ENCODE results near the gene RNF224.
"Not testable (repeated sequence)": the region's sequence is repeated elsewhere in the genome, so short reads cannot be mapped to it uniquely, and the experiment has no call there.

RNF224 gene

DNA sequence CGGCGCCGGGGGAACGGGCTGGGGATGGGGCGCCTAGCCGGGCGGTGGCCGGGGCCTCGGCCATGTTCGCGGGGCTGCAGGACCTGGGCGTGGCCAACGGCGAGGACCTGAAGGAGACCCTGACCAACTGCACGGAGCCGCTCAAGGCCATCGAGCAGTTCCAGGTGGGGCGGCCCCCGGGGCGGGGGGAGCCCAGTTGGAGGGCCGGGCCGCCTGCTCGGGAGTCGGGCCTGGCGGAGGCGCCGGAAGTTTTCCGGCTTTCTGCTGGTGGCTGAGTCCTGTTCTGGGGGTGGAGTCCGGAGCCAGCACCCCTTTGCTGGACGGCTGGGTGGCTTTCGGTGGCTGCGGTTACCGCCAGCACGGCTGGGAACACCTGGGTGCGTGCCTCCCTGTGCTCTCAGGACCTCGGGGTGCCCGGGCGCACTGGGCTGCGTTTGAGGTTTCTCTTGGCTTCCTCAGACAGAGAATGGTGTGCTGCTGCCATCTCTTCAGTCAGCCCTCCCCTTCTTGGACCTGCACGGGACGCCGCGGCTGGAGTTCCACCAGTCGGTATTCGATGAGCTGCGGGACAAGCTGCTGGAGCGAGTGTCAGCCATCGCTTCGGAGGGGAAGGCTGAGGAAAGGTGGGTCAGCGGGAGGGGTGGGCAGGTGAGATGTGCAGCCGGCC, 28.3 kb downstream of the RNF224 start:
- H3K4me3 ChIP-seq (ENCODE audit: low read length) = peak overlapping the region; percentile 98
- no peaks in the 10 kb centered on the region for H3K9me3 ChIP-seq (ENCODE audit: control insufficient read depth, low read length)
- DNase-seq (ENCODE audit: low read depth) = no peak
- peak overlapping the region; percentile 95 for H3K9ac ChIP-seq (ENCODE audit: low read length)
- H3K27me3 ChIP-seq (replicated peaks; ENCODE audit: control insufficient read depth, insufficient read depth, low read length) = no peaks in the 10 kb centered on the region
- H3K4me1 ChIP-seq (ENCODE audit: control insufficient read depth, insufficient read depth, low read length) = peaks cover 24% of the 10 kb centered on the region
- peaks cover 9% of the 10 kb centered on the region for H3K36me3 ChIP-seq (ENCODE audit: control insufficient read depth, insufficient read depth, low read length, severe bottlenecking)

DNA sequence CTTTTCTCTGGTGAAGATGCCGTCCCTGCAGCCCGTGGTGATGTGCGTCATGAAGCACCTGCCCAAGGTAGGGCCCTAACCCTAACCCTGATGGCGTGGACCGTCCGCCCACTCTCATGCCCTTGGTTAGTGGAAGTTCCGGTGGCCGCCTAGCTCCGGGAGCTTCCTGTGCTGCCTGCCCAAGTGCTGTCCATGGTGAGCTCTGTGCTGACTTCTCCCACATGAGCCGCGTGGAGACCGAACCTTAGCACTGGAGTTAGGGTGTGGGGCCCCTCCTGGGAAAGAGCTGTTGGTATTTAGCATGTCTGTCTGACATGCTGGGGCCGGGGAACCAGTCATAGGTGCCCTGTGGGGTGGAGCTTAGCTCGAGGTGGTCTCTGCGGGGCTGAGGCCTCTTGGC, 29.1 kb downstream of the RNF224 start:
- Histone ChIP-seq H3K4me3 (ENCODE audit: low read length) (peak overlapping the region; percentile 98), H3K4me1 (ENCODE audit: control insufficient read depth, insufficient read depth, low read length) (peaks cover 20% of the 10 kb centered on the region), H3K36me3 (ENCODE audit: control insufficient read depth, insufficient read depth, low read length, severe bottlenecking) (peaks cover 9% of the 10 kb centered on the region), H3K9ac (ENCODE audit: low read length) (peak overlapping the region; percentile 95), H3K9me3 (ENCODE audit: control insufficient read depth, low read length) (no peaks in the 10 kb centered on the region), H3K27me3 (replicated peaks; ENCODE audit: control insufficient read depth, insufficient read depth, low read length) (no peaks in the 10 kb centered on the region)
- DNase-seq (ENCODE audit: low read depth) = no peak

GRCh38 chr9:137256856-137257255, 29.6 kb downstream of the RNF224 start:
- H3K9ac ChIP-seq (ENCODE audit: low read length) = peak overlapping the region; percentile 95
- peaks cover 9% of the 10 kb centered on the region for H3K36me3 ChIP-seq (ENCODE audit: control insufficient read depth, insufficient read depth, low read length, severe bottlenecking)
- no peaks in the 10 kb centered on the region for H3K27me3 ChIP-seq (replicated peaks; ENCODE audit: control insufficient read depth, insufficient read depth, low read length)
- no peaks in the 10 kb centered on the region for H3K9me3 ChIP-seq (ENCODE audit: control insufficient read depth, low read length)
- DNase-seq (ENCODE audit: low read depth) = no peak
- peak overlapping the region; percentile 98 for H3K4me3 ChIP-seq (ENCODE audit: low read length)
- H3K4me1 ChIP-seq (ENCODE audit: control insufficient read depth, insufficient read depth, low read length) = peaks cover 20% of the 10 kb centered on the region

GRCh38 chr9:137262173-137262908, 35.0 kb downstream of the RNF224 start:
- not testable (repeated sequence) for H3K9ac ChIP-seq (ENCODE audit: low read length); H3K27me3 ChIP-seq (replicated peaks; ENCODE audit: control insufficient read depth, insufficient read depth, low read length); H3K4me3 ChIP-seq (ENCODE audit: low read length); H3K4me1 ChIP-seq (ENCODE audit: control insufficient read depth, insufficient read depth, low read length); H3K9me3 ChIP-seq (ENCODE audit: control insufficient read depth, low read length)
- DNase-seq (ENCODE audit: low read depth) = peak; percentile 34
- H3K36me3 ChIP-seq (ENCODE audit: control insufficient read depth, insufficient read depth, low read length, severe bottlenecking) = peaks cover 36% of the 10 kb centered on the region

DNA sequence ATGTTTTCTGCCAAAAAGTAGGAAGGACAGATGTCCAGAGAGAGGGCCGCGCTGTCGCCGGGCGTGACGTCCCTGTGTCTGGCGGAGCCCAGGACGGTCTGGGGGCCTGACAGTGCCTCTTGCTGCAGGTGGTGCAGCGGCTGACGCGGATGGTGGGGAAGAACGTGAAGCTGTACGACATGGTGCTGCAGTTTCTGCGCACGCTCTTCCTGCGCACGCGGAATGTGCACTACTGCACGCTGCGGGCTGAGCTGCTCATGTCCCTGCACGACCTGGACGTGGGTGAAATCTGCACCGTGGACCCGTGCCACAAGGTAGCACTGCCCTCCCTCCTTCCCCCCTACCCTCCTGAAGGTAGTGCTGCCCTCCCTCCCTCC, 35.6 kb downstream of the RNF224 start:
- no peaks in the 10 kb centered on the region for H3K9me3 ChIP-seq (ENCODE audit: control insufficient read depth, low read length)
- H3K4me3 ChIP-seq (ENCODE audit: low read length) = no peak overlapping the region
- peaks cover 2% of the 10 kb centered on the region for H3K4me1 ChIP-seq (ENCODE audit: control insufficient read depth, insufficient read depth, low read length)
- DNase-seq (ENCODE audit: low read depth) = no peak
- H3K9ac ChIP-seq (ENCODE audit: low read length) = no peak overlapping the region
- peaks cover 38% of the 10 kb centered on the region for H3K36me3 ChIP-seq (ENCODE audit: control insufficient read depth, insufficient read depth, low read length, severe bottlenecking)
- H3K27me3 ChIP-seq (replicated peaks; ENCODE audit: control insufficient read depth, insufficient read depth, low read length) = no peaks in the 10 kb centered on the region

- no peaks in the 10 kb centered on the region for H3K27me3 ChIP-seq (replicated peaks; ENCODE audit: control insufficient read depth, insufficient read depth, low read length)
- DNase-seq (ENCODE audit: low read depth) = no peak
- no peak overlapping the region for H3K4me3 ChIP-seq (ENCODE audit: low read length)
- H3K9me3 ChIP-seq (ENCODE audit: control insufficient read depth, low read length) = no peaks in the 10 kb centered on the region
- H3K36me3 ChIP-seq (ENCODE audit: control insufficient read depth, insufficient read depth, low read length, severe bottlenecking) = peaks cover 41% of the 10 kb centered on the region
- no peak overlapping the region for H3K9ac ChIP-seq (ENCODE audit: low read length)
- H3K4me1 ChIP-seq (ENCODE audit: control insufficient read depth, insufficient read depth, low read length) = peaks cover 3% of the 10 kb centered on the region
These were observed 36.2 kb downstream of the RNF224 start for GRCh38 chr9:137263506-137263905.

GRCh38 chr9:137264067-137264466, 36.8 kb downstream of the RNF224 start:
- Histone ChIP-seq H3K9me3 (ENCODE audit: control insufficient read depth, low read length) (no peaks in the 10 kb centered on the region), H3K36me3 (ENCODE audit: control insufficient read depth, insufficient read depth, low read length, severe bottlenecking) (peaks cover 41% of the 10 kb centered on the region), H3K27me3 (replicated peaks; ENCODE audit: control insufficient read depth, insufficient read depth, low read length) (no peaks in the 10 kb centered on the region)

DNA sequence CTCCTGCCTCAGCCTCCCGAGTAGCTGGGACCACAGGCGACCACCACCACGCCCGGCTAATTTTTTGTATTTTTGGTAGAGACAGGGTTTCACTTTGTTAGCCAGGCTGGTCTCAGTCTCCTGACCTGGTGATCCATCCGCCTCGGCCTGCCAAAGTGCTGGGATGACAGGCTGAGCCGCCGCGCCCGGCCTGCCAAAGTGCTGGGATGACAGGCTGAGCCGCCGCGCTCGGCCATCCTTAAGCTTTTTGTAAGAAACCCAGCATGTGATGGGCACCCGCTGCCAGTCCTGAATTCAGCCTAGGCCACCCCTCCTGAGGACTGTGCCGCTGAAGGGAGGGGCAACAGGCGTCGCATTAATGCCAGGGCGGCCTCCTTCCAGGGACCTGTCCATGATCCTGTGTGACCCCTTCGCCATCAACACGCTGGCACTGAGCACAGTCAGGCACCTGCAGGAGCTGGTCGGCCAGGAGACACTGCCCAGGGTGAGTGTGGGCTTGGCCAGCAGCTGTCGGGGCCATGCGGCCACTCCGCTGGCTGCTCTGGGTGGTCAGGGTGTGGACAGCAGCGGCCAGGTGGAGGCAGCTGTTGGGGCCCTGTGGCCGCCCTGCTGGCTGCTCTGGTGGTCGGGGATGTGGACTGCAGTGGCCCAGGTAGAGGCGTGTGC, 38.3 kb downstream of the RNF224 start:
- H3K36me3 ChIP-seq (ENCODE audit: control insufficient read depth, insufficient read depth, low read length, severe bottlenecking) = peaks cover 49% of the 10 kb centered on the region
- H3K4me1 ChIP-seq (ENCODE audit: control insufficient read depth, insufficient read depth, low read length) = peaks cover 3% of the 10 kb centered on the region
- no peaks in the 10 kb centered on the region for H3K9me3 ChIP-seq (ENCODE audit: control insufficient read depth, low read length)
- no peak for DNase-seq (ENCODE audit: low read depth)
- H3K4me3 ChIP-seq (ENCODE audit: low read length) = no peak overlapping the region
- H3K27me3 ChIP-seq (replicated peaks; ENCODE audit: control insufficient read depth, insufficient read depth, low read length) = no peaks in the 10 kb centered on the region
- no peak overlapping the region for H3K9ac ChIP-seq (ENCODE audit: low read length)

More at GRCh38 chr9:137264067-137264466, 36.8 kb downstream of the RNF224 start:
- no peak for DNase-seq (ENCODE audit: low read depth)
- Histone ChIP-seq H3K4me1 (ENCODE audit: control insufficient read depth, insufficient read depth, low read length) (peaks cover 3% of the 10 kb centered on the region), H3K4me3 (ENCODE audit: low read length) (no peak overlapping the region), H3K9ac (ENCODE audit: low read length) (no peak overlapping the region)

DNA sequence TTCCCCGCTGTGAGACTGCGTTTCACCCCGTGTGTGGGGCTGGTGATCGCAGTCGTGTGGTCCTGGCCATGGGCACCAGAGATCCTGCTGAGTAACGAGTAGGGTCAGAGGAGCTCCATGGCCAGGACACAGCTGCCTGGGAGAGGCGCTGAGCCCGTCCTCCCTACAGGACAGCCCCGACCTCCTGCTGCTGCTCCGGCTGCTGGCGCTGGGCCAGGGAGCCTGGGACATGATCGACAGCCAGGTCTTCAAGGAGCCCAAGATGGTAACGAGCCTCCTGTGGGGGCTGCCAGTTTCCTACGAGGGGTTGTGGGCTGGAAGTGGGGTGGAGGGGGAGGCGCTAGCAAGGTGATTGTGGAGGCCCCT, 38.8 kb downstream of the RNF224 start:
- DNase-seq (ENCODE audit: low read depth) = no peak
- H3K4me1 ChIP-seq (ENCODE audit: control insufficient read depth, insufficient read depth, low read length) = peaks cover 3% of the 10 kb centered on the region
- peaks cover 53% of the 10 kb centered on the region for H3K36me3 ChIP-seq (ENCODE audit: control insufficient read depth, insufficient read depth, low read length, severe bottlenecking)
- no peaks in the 10 kb centered on the region for H3K9me3 ChIP-seq (ENCODE audit: control insufficient read depth, low read length)
- H3K27me3 ChIP-seq (replicated peaks; ENCODE audit: control insufficient read depth, insufficient read depth, low read length) = no peaks in the 10 kb centered on the region
- no peak overlapping the region for H3K4me3 ChIP-seq (ENCODE audit: low read length)
- no peak overlapping the region for H3K9ac ChIP-seq (ENCODE audit: low read length)

DNA sequence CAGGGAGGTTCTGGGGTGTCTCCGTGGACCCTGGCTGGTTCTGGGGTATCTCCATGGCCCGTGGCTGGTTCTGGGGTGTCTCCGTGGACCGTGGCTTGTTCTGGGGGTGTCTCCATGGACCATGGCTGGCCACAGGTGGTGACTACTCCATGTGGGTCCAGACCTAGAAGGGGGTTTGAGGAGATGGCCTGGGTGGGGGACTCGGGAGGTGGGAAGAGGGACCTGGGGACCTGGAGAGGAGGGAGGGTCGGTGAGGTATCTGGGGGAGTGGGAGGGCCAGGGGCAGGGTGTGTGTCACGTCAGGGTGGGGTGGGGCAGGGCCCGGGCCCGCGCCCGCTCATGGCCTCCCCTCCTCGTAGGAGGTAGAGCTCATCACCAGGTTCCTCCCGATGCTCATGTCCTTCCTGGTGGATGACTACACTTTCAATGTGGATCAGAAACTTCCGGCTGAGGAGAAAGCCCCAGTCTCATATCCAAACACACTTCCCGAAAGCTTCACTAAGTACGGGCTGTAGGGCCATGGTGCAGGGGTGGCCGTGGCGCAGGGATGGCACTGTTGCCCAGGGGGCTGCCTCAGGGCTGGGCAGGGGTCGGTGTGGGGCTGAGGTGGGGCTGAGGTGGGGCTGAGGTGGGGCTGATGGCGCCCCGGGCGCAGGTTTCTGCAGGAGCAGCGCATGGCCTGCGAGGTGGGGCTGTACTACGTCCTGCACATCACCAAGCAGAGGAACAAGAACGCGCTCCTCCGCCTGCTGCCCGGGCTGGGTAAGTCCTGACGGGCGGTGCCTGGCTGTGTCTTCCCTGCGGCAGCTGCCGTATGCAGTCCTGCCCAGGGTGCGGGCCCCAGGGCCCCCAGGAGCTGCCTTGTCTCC, 39.5 kb downstream of the RNF224 start:
- DNase-seq (ENCODE audit: low read depth) = no peak
- H3K36me3 ChIP-seq (ENCODE audit: control insufficient read depth, insufficient read depth, low read length, severe bottlenecking) = peaks cover 57% of the 10 kb centered on the region
- H3K4me1 ChIP-seq (ENCODE audit: control insufficient read depth, insufficient read depth, low read length) = peaks cover 3% of the 10 kb centered on the region
- H3K9me3 ChIP-seq (ENCODE audit: control insufficient read depth, low read length) = no peaks in the 10 kb centered on the region
- H3K27me3 ChIP-seq (replicated peaks; ENCODE audit: control insufficient read depth, insufficient read depth, low read length) = no peaks in the 10 kb centered on the region
- H3K4me3 ChIP-seq (ENCODE audit: low read length) = no peak overlapping the region
- H3K9ac ChIP-seq (ENCODE audit: low read length) = no peak overlapping the region

DNA sequence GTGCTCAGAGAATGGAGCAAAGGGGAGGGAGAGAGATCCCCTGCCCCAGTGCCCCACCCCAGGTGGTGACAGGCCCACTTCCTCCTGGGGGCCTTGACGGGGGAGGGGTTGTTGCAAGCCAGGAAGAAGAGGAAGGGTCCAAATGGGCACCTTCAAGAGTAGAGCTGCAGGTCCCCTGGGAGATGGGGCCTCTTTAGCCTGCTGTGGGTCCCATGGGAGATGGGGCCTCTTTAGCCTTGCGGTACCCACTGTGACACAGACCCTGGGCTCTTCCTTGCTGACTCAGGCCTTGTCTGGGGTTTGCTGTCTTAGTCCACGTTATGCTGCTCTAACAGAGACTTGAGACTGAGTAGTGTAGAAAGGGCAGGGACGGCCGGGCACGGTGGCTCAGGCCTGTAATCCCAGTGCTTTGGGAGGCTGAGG, 40.6 kb downstream of the RNF224 start:
- DNase-seq (ENCODE audit: low read depth) = no peak
- Histone ChIP-seq H3K4me1 (ENCODE audit: control insufficient read depth, insufficient read depth, low read length) (peaks cover 3% of the 10 kb centered on the region), H3K4me3 (ENCODE audit: low read length) (no peak overlapping the region), H3K36me3 (ENCODE audit: control insufficient read depth, insufficient read depth, low read length, severe bottlenecking) (peaks cover 57% of the 10 kb centered on the region), H3K27me3 (replicated peaks; ENCODE audit: control insufficient read depth, insufficient read depth, low read length) (no peaks in the 10 kb centered on the region), H3K9ac (ENCODE audit: low read length) (no peak overlapping the region), H3K9me3 (ENCODE audit: control insufficient read depth, low read length) (no peaks in the 10 kb centered on the region)

Measured in adipocyte (in vitro differentiated cells).